ENCODE data around the gene VTN. TPM values are rescaled to one million over a fixed set of nuclear protein-coding genes. Genes with fewer than 3 reads are reported as not detected.

The VTN gene
- total RNA-seq, 2 experiments from 2014 or later = 0.16 to 0.17 TPM

DNA sequence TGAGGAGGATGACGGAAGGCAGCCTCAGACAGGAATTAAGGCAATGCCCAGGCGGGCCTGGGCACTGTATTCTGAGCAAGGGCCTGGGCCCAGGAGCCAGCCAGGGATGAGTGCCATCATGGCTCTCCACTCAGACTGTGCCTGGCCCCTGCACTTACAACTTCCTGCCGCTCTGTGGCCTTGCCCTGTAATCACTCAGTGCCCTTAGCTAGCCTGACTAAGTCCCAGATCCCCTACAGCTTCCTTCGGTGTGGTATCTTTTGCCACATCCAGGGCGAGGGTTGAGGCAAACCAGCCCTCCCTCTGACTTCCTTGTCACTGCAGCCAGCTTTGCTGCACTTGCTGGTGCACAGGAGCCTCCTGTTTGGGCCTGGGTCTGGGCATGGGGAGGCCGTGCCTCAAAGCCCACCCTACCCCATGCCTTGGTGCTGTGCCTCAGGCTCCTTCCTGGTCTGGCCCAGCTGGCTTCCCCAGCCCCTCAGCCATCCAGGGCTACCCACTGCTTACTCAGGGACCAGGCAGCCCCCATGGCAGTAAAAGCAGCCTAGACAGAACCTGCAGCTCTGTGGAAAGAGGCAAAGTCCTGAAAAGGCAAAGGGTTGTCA lies 26.6 kb upstream of the VTN start:
- H3K36me3 ChIP-seq (ENCODE audit: insufficient read depth, low read length) = peaks cover 54% of the 10 kb centered on the region
- POLR2A ChIA-PET = no interaction called here
- intact Hi-C loops (cut with DNase I, micrococcal nuclease) = no loop called here
- no peak overlapping the region for H3K27ac ChIP-seq (ENCODE audit: low read depth in 1 of 2, low read length in 2 of 2)
- no peak for ATAC-seq (ENCODE audit: poor library complexity)
- no peaks in the 10 kb centered on the region for H3K4me1 Mint-ChIP-seq (ENCODE audit: low read depth)
- H3K4me3 Mint-ChIP-seq = no peak overlapping the region
- H3K36me3 Mint-ChIP-seq (ENCODE audit: low read depth) = peaks cover 32% of the 10 kb centered on the region
- H3K27ac Mint-ChIP-seq = no peak overlapping the region
- no peaks in the 10 kb centered on the region for H3K9me3 Mint-ChIP-seq
- H3K9me3 ChIP-seq (ENCODE audit: control insufficient read depth in 1 of 2, insufficient read depth in 1 of 2, low read length in 2 of 2) = no peaks in the 10 kb centered on the region
- no peaks in the 10 kb centered on the region for H3K4me1 ChIP-seq (ENCODE audit: insufficient read depth, low read length)
- DNase-seq = no peak
- H3K27me3 Mint-ChIP-seq = no peaks in the 10 kb centered on the region
- CTCF ChIA-PET = no interaction called here
- TF ChIP-seq, protein P1, sequence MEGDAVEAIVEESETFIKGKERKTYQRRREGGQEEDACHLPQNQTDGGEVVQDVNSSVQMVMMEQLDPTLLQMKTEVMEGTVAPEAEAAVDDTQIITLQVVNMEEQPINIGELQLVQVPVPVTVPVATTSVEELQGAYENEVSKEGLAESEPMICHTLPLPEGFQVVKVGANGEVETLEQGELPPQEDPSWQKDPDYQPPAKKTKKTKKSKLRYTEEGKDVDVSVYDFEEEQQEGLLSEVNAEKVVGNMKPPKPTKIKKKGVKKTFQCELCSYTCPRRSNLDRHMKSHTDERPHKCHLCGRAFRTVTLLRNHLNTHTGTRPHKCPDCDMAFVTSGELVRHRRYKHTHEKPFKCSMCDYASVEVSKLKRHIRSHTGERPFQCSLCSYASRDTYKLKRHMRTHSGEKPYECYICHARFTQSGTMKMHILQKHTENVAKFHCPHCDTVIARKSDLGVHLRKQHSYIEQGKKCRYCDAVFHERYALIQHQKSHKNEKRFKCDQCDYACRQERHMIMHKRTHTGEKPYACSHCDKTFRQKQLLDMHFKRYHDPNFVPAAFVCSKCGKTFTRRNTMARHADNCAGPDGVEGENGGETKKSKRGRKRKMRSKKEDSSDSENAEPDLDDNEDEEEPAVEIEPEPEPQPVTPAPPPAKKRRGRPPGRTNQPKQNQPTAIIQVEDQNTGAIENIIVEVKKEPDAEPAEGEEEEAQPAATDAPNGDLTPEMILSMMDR (IDR thresholded peaks at IDR 0.05) = no peak
- H3K27me3 ChIP-seq (ENCODE audit: control insufficient read depth in 1 of 2, insufficient read depth in 2 of 2, low read length in 2 of 2) = no peaks in the 10 kb centered on the region
- H3K4me3 ChIP-seq (ENCODE audit: low read length) = no peak overlapping the region

DNA sequence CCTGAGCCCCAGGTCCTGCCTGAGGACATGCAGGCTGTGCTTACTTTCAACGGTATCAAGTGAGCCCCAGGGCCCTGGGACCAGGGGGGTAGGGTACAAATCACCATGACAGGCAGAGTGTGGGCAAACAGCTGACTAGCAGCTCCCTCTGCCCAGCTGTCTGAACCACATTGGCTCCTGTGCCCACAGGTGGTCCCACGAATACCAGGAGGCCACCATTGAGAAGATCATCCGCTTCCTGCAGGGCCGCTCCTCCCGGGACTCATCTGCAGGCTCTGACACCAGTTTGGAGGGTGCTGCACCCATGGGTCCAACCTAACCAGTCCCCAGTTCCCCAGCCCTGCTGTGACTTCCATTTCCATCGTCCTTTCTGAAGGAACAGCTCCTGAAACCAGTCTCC lies 25.9 kb upstream of the VTN start:
- no peak for ATAC-seq (ENCODE audit: poor library complexity)
- Mint-ChIP-seq H3K36me3 (ENCODE audit: low read depth) (peaks cover 40% of the 10 kb centered on the region), H3K4me1 (ENCODE audit: low read depth) (no peaks in the 10 kb centered on the region), H3K9me3 (no peaks in the 10 kb centered on the region), H3K27me3 (no peaks in the 10 kb centered on the region), H3K27ac (no peak overlapping the region), H3K4me3 (no peak overlapping the region)
- Histone ChIP-seq H3K4me3 (ENCODE audit: low read length) (no peak overlapping the region), H3K9me3 (ENCODE audit: control insufficient read depth in 1 of 2, insufficient read depth in 1 of 2, low read length in 2 of 2) (no peaks in the 10 kb centered on the region), H3K27ac (ENCODE audit: low read depth in 1 of 2, low read length in 2 of 2) (no peak overlapping the region), H3K27me3 (ENCODE audit: control insufficient read depth in 1 of 2, insufficient read depth in 2 of 2, low read length in 2 of 2) (no peaks in the 10 kb centered on the region), H3K4me1 (ENCODE audit: insufficient read depth, low read length) (no peaks in the 10 kb centered on the region), H3K36me3 (ENCODE audit: insufficient read depth, low read length) (peaks cover 61% of the 10 kb centered on the region)
- DNase-seq = no peak
- intact Hi-C loops (cut with DNase I, micrococcal nuclease) = no loop called here
- TF ChIP-seq, protein P1 (IDR thresholded peaks at IDR 0.05) = no peak
- ChIA-PET CTCF (no interaction called here), POLR2A (no interaction called here)

DNA sequence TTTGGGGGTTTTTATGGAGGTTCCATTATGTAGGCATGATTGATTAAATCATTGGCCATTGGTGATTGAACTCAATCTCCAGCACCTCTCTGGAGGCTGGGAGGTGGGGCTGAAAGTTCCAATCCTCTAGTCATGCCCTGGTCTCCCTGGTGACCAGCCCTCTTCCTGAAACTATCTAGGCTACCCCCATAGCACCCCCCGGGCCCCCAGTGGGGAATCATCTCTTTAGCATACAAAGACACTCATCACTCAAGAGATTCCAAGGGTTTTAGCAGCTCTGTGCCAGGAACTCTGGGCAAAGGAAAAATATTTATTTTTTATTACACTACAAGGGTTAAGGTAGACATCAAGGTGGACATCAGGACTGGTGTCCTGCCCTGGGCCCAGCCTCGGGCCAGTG lies 25.3 kb upstream of the VTN start:
- Histone ChIP-seq H3K9me3 (ENCODE audit: control insufficient read depth in 1 of 2, insufficient read depth in 1 of 2, low read length in 2 of 2) (no peaks in the 10 kb centered on the region), H3K27me3 (ENCODE audit: control insufficient read depth in 1 of 2, insufficient read depth in 2 of 2, low read length in 2 of 2) (no peaks in the 10 kb centered on the region), H3K4me3 (ENCODE audit: low read length) (no peak overlapping the region), H3K4me1 (ENCODE audit: insufficient read depth, low read length) (no peaks in the 10 kb centered on the region), H3K27ac (ENCODE audit: low read depth in 1 of 2, low read length in 2 of 2) (no peak overlapping the region), H3K36me3 (ENCODE audit: insufficient read depth, low read length) (peaks cover 65% of the 10 kb centered on the region)
- no peaks in the 10 kb centered on the region for H3K9me3 Mint-ChIP-seq
- DNase-seq = no peak
- no peaks in the 10 kb centered on the region for H3K4me1 Mint-ChIP-seq (ENCODE audit: low read depth)
- no peak for ATAC-seq (ENCODE audit: poor library complexity)
- no peak overlapping the region for H3K27ac Mint-ChIP-seq
- TF ChIP-seq, protein P1 (IDR thresholded peaks at IDR 0.05) = no peak
- ChIA-PET CTCF (no interaction called here), POLR2A (no interaction called here)
- intact Hi-C loops (cut with DNase I, micrococcal nuclease) = no loop called here
- peaks cover 45% of the 10 kb centered on the region for H3K36me3 Mint-ChIP-seq (ENCODE audit: low read depth)
- no peaks in the 10 kb centered on the region for H3K27me3 Mint-ChIP-seq
- no peak overlapping the region for H3K4me3 Mint-ChIP-seq

All from CD4-positive, alpha-beta T cell (primary cell).